PC-3 (cell line): ENCODE measurements around the gene TGFB1. TPM values are rescaled to one million over a fixed set of nuclear protein-coding genes. Genes with fewer than 3 reads are reported as not detected.

Experiments used
- ATAC-seq: fragments of 200-7000 bp; cut with Tn5 transposase; 2 replicates; pipeline ENCODE4 v1.9.1; 2020; ENCODE audit warnings: mild to moderate bottlenecking, moderate library complexity
- BruUV-seq: library from RNA; stranded (reverse); fragments of 400-500 nt; replicated peaks from 2 replicates; lab custom pipeline; 2021; lab: Mats Ljungman, UMichigan
- CTCF ChIA-PET: fragments of 300-600 bp; sonication (Branson Sonifier 250); formaldehyde crosslinking; loops from one replicate; lab custom pipeline; 2022; ENCODE audit warnings: antibody characterized with exemption; lab: Charles Lee
- POLR2A ChIA-PET: fragments of 300-600 bp; sonication (Branson Sonifier 250); formaldehyde crosslinking; loops from one replicate; lab custom pipeline; 2022; ENCODE audit warnings: antibody characterized with exemption; ENCODE audit not compliant: unreplicated experiment; lab: Charles Lee
- DNase-seq: peaks from one replicate; pipeline ENCODE4 v3.0.0-alpha.2; 2015
- H2AFZ ChIP-seq: fragments of 300-600 bp; sonication (generic); 2 replicates; pipeline ENCODE4 v1.6.0; 2016; ENCODE audit warnings: antibody characterized with exemption, low read length
- H3F3A ChIP-seq: fragments of 300-600 bp; sonication (generic); one replicate; pipeline ENCODE4 v1.6.0; 2017; ENCODE audit warnings: antibody characterized with exemption, low read length, control low read depth, mild to moderate bottlenecking; ENCODE audit not compliant: unreplicated experiment
- H3K27ac ChIP-seq: fragments of 300-600 bp; sonication (generic); 2 replicates; pipeline ENCODE4 v1.5.1; 2016; ENCODE audit warnings: mild to moderate bottlenecking, low read length
- H3K27me3 ChIP-seq: fragments of 300-600 bp; sonication (generic); 2 replicates; pipeline ENCODE4 v1.6.1; 2016; ENCODE audit warnings: low read length, mixed read lengths
- H3K36me3 ChIP-seq: fragments of 300-600 bp; sonication (generic); 2 replicates; pipeline ENCODE4 v1.6.1; 2016; ENCODE audit warnings: low read depth, mixed run types, low read length, mixed read lengths
- H3K4me1 ChIP-seq: fragments of 300-600 bp; sonication (generic); 2 replicates; pipeline ENCODE4 v1.5.1; 2016; ENCODE audit warnings: low read length; ENCODE audit not compliant: insufficient read depth
- H3K4me2 ChIP-seq: fragments of 300-600 bp; sonication (generic); 2 replicates; pipeline ENCODE4 v1.6.0; 2016; ENCODE audit warnings: low read length
- H3K4me3 ChIP-seq: fragments of 300-600 bp; sonication (generic); 2 replicates; pipeline ENCODE4 v1.5.1; 2016; ENCODE audit warnings: mild to moderate bottlenecking, low read length, mixed read lengths
- H3K79me2 ChIP-seq: fragments of 300-600 bp; sonication (generic); 2 replicates; pipeline ENCODE4 v1.6.1; 2017; ENCODE audit warnings: low read length, mixed read lengths
- H3K9ac ChIP-seq: fragments of 300-600 bp; sonication (generic); 2 replicates; pipeline ENCODE4 v1.6.0; 2016; ENCODE audit warnings: mild to moderate bottlenecking, low read length
- H3K9me2 ChIP-seq: fragments of 300-600 bp; sonication (generic); replicated peaks from 2 replicates; pipeline ENCODE4 v1.6.1; 2016; ENCODE audit warnings: mixed run types, low read length, mixed read lengths
- H3K9me3 ChIP-seq: fragments of 300-600 bp; sonication (generic); 2 replicates; pipeline ENCODE4 v1.6.1; 2016; ENCODE audit warnings: low read length, mixed read lengths
- H4K20me1 ChIP-seq: fragments of 300-600 bp; sonication (generic); 2 replicates; pipeline ENCODE4 v1.6.1; 2016; ENCODE audit warnings: low read length, mixed read lengths
- EZH2 ChIP-seq: fragments of 300-600 bp; sonication (generic); IDR thresholded peaks from one replicate; pipeline ENCODE4 v1.6.1; 2017; ENCODE audit warnings: antibody characterized with exemption, mild to moderate bottlenecking, low read length; ENCODE audit not compliant: unreplicated experiment
- EZH2phosphoT487 ChIP-seq: fragments of 300-600 bp; sonication (generic); IDR thresholded peaks from 2 replicates; pipeline ENCODE4 v1.6.1; 2018; ENCODE audit warnings: mild to moderate bottlenecking, antibody characterized with exemption, low read length, borderline replicate concordance
- intact Hi-C: fragments of 100-400 bp; cut with micrococcal nuclease; formaldehyde crosslinking; loops from 2 replicates; pipeline ENCODE4 v1.9.0; 2023
- total RNA-seq: library from RNA; depleted of rRNA; stranded (reverse); fragments of >200 nt; gene quantifications from 2 replicates; pipeline ENCODE4 v1.2.3, GENCODE V29; 2014
- TF ChIP-seq, protein P1 (sequence below): fragments of 300-600 bp; sonication (generic); conservative IDR thresholded peaks from 2 replicates; pipeline ENCODE4 v1.5.1; 2017; ENCODE audit warnings: antibody characterized with exemption, low read depth, mild to moderate bottlenecking, low read length

Gene TGFB1
- total RNA-seq, 1 experiment from 2014 or later = 16.4 TPM

DNA sequence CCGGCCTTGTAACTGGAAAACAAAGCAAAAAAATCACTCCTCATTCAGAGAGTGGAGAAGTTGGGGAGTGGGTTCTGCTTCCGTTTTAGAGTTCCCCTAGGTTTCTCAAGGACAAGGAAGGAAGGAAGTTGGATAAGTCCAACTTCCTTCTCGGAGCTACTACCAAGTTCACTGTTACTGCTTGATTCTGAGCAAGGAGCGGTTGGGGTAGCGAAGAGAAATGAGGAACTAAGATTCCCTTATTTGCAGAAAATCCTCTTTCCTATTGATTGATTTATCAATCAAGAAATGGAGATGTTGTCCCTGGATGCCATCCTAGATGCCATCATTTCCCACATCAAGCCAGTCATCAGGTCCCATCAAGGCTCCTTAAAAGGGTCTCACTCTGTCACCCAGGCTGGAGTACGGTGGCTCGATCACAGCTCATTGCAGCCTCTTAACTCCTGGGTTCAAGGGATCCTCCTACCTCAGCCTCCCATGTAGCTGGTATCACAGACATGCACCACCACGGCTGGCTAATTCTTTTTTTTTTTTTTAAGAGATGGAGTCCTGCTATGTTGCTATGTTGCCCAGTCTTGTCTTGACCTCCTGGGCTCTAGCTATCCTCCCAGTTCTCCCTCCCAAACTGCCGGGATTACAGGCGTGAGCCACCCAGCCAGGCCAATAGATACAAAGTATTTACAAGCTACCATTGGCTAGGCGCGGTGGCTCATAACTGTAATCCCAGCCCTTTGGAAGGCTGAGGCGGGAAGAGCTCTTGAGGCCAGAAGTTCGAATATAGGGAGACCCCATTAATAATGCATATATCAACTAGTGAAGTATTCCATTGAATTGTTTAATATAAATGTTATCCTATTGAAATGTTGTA lies 11.0 kb upstream of the TGFB1 start:
- Histone ChIP-seq H3K9ac (peak overlapping the region; percentile 90), H3K9me3 (no peaks in the 10 kb centered on the region)

GRCh38 chr19:41363753-41364523 lies 10.2 kb upstream of the TGFB1 start, which contains the start of gene B9D2:
Gene B9D2, minus strand, starts transcription at chr19:41364149. Its CDS starts 630 bp downstream, at chr19:41363519.
- intact Hi-C loops = no loop called here

More for the DNA sequence above, 11.0 kb upstream of the TGFB1 start:
- peaks cover 30% of the 10 kb centered on the region for H3K4me1 ChIP-seq
- TF ChIP-seq EZH2 (no peak), EZH2phosphoT487 (no peak)
- TF ChIP-seq, protein P1, sequence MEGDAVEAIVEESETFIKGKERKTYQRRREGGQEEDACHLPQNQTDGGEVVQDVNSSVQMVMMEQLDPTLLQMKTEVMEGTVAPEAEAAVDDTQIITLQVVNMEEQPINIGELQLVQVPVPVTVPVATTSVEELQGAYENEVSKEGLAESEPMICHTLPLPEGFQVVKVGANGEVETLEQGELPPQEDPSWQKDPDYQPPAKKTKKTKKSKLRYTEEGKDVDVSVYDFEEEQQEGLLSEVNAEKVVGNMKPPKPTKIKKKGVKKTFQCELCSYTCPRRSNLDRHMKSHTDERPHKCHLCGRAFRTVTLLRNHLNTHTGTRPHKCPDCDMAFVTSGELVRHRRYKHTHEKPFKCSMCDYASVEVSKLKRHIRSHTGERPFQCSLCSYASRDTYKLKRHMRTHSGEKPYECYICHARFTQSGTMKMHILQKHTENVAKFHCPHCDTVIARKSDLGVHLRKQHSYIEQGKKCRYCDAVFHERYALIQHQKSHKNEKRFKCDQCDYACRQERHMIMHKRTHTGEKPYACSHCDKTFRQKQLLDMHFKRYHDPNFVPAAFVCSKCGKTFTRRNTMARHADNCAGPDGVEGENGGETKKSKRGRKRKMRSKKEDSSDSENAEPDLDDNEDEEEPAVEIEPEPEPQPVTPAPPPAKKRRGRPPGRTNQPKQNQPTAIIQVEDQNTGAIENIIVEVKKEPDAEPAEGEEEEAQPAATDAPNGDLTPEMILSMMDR = no peak
- intact Hi-C loops = no loop called here
- H2AFZ ChIP-seq = peak overlapping the region; percentile 95
- H3K27me3 ChIP-seq = no peaks in the 10 kb centered on the region
- ATAC-seq = no peak
- H3K9me2 ChIP-seq = no peaks in the 10 kb centered on the region
- CTCF ChIA-PET = no interaction called here
- H3K36me3 ChIP-seq = no peaks in the 10 kb centered on the region
- peak overlapping the region; percentile 88 for H3K27ac ChIP-seq
- H3K79me2 ChIP-seq = peaks cover 15% of the 10 kb centered on the region
- peak overlapping the region; percentile 86 for H3K4me3 ChIP-seq
- H3K4me2 ChIP-seq = peak overlapping the region; percentile 98
- H3F3A ChIP-seq = no peaks in the 10 kb centered on the region
- DNase-seq = no peak
- H4K20me1 ChIP-seq = no peaks in the 10 kb centered on the region
- no TSS peak for BruUV-seq
- POLR2A ChIA-PET = no interaction called here

More at GRCh38 chr19:41363753-41364523, 10.2 kb upstream of the TGFB1 start, which contains the start of gene B9D2:
- H3K79me2 ChIP-seq = peaks cover 15% of the 10 kb centered on the region
- no peaks in the 10 kb centered on the region for H3K9me2 ChIP-seq
- H3F3A ChIP-seq = no peaks in the 10 kb centered on the region
- peak within 1 kb of the TSS; percentile 90 for H3K9ac ChIP-seq
- H3K27ac ChIP-seq = peak within 1 kb of the TSS; percentile 88
- DNase-seq (peak; percentile 95), ATAC-seq (peak; percentile 95)
- no peaks in the 10 kb centered on the region for H3K9me3 ChIP-seq
- no peaks in the 10 kb centered on the region for H3K27me3 ChIP-seq
- peak within 1 kb of the TSS; percentile 86 for H3K4me3 ChIP-seq
- CTCF ChIA-PET = interaction anchor here (0.9 kb wide), 1 partner anchor 10 kb away, joined by 3 read pairs; the partner anchor contains the start of gene TGFB1
- TF ChIP-seq EZH2phosphoT487 (no peak), EZH2 (no peak)
- TF ChIP-seq, protein P1 = no peak
- no peaks in the 10 kb centered on the region for H3K36me3 ChIP-seq
- H2AFZ ChIP-seq = peak within 1 kb of the TSS; percentile 95
- H3K4me1 ChIP-seq = peaks cover 30% of the 10 kb centered on the region
- POLR2A ChIA-PET = interaction anchor here (0.6 to 0.7 kb wide), 5 partner anchors 8 to 1273 kb away, joined by 3 to 5 read pairs (median 3); partner anchors contain the start of gene HNRNPUL1
- H4K20me1 ChIP-seq = no peaks in the 10 kb centered on the region
- peak within 1 kb of the TSS; percentile 98 for H3K4me2 ChIP-seq
- BruUV-seq = TSS peak; percentile 88
